ENCODE measurements around the gene ZNF787. TPM values are rescaled to one million over a fixed set of nuclear protein-coding genes. Genes with fewer than 3 reads are reported as not detected.

Gene ZNF787
- total and polyA plus RNA-seq, 2 of the 8 experiments (the other 6 are each of a cell fraction or from before 2014, with no cell fraction given): 19.7 to 56.0 TPM

GRCh38 chr19:56053596-56053995 lies 67.5 kb downstream of the ZNF787 start:
- no peaks in the 10 kb centered on the region for H3K79me2 ChIP-seq (ENCODE audit: control insufficient read depth in 1 of 2, insufficient read depth in 2 of 2, low read length in 2 of 2)
- H3K23me2 ChIP-seq (ENCODE audit: low read depth, low read length): no peaks in the 10 kb centered on the region
- H3K14ac ChIP-seq (ENCODE audit: insufficient read length): no peak overlapping the region
- H2BK120ac ChIP-seq (replicated peaks; ENCODE audit: low read depth, low read length): no peak overlapping the region
- no peaks in the 10 kb centered on the region for H3K27me3 ChIP-seq (replicated peaks in 1 of 4; ENCODE audit: control insufficient read depth in 3 of 4, extremely low read depth in 1 of 4, insufficient read depth in 3 of 4, low read length in 3 of 4)
- H3K9ac ChIP-seq (replicated peaks in 1 of 4; ENCODE audit: extremely low read depth in 1 of 4, low read depth in 3 of 4, low read length in 3 of 4): no peak overlapping the region
- no peak overlapping the region for H3K4me2 ChIP-seq (ENCODE audit: insufficient read depth in 1 of 2, low read depth in 2 of 2, low read length in 2 of 2)
- H3K36me3 ChIP-seq (ENCODE audit: control insufficient read depth in 2 of 4, insufficient read depth in 4 of 4, low read length in 3 of 4): no peaks in the 10 kb centered on the region
- CTCF ChIA-PET (ENCODE audit: partially characterized antibody): interaction anchor here (1.5 kb wide), 2 partner anchors 12 to 122 kb away, joined by 3 to 5 read pairs; partner anchors contain the start of gene GALP
- H3K4me1 ChIP-seq (replicated peaks in 1 of 4; ENCODE audit: control insufficient read depth in 3 of 4, insufficient read depth in 4 of 4, low read length in 3 of 4): no peaks in the 10 kb centered on the region
- no peak overlapping the region for H4K8ac ChIP-seq (ENCODE audit: extremely low read depth, insufficient read depth, low read length)
- H4K91ac ChIP-seq (replicated peaks; ENCODE audit: insufficient read length, low read length): no peak overlapping the region
- H3K18ac ChIP-seq (ENCODE audit: extremely low read depth, low read length): no peak overlapping the region
- H2BK5ac ChIP-seq (ENCODE audit: low read depth, low read length): no peak overlapping the region
- H3K4me3 ChIP-seq (ENCODE audit: extremely low read depth in 1 of 4, insufficient read depth in 2 of 4, low read depth in 3 of 4, low read length in 4 of 4): no peak overlapping the region
- no peak for TF ChIP-seq SIX5 (IDR thresholded peaks at IDR 0.05; ENCODE audit: low read depth, low read length)
- no peak for TF ChIP-seq RBBP5 (IDR thresholded peaks at IDR 0.05; ENCODE audit: borderline replicate concordance, low read depth, low read length)
- FAIRE-seq: no peak
- WGBS, 2 experiments (ENCODE audit: extremely low coverage in 1 of 2, insufficient coverage in 1 of 2, insufficient read length in 1 of 2, insufficient replicate concordance in 2 of 2, low coverage in 1 of 2, low lambda C conversion rate in 2 of 2, missing lambda C conversion rate in 1 of 2): 86% methylated on average over 11 of the region's 18 CpGs; no CpG with 5 or more reads in 1 of the 2 experiments
- POLR2A ChIA-PET (ENCODE audit: partially characterized antibody): no interaction called here
- H3K27ac ChIP-seq (ENCODE audit: low read depth, low read length): no peak overlapping the region
- peaks cover 50 to 75% of the 10 kb centered on the region in 2 experiments for H3K9me3 ChIP-seq (ENCODE audit: insufficient read depth in 2 of 2, low read depth in 1 of 2, low read length in 1 of 2)
- no peak overlapping the region for H2BK15ac ChIP-seq (ENCODE audit: low read length)
- DNase-seq (ENCODE audit: low read depth in 1 of 2, low spot score in 2 of 2): no peak
- no peaks in the 10 kb centered on the region for H3K79me1 ChIP-seq (ENCODE audit: low read depth, low read length)
- H3K23ac ChIP-seq (ENCODE audit: insufficient read length): no peak overlapping the region
- H3K56ac ChIP-seq (replicated peaks; ENCODE audit: insufficient read length, low read depth, low read length): no peak overlapping the region
- no peak overlapping the region for H2AK5ac ChIP-seq (ENCODE audit: low read depth, low read length)
- H2AFZ ChIP-seq (ENCODE audit: low read length): no peak overlapping the region
- H2BK20ac ChIP-seq (ENCODE audit: low read length): no peak overlapping the region
- H4K20me1 ChIP-seq (replicated peaks in 1 of 2; ENCODE audit: control insufficient read depth in 1 of 2, insufficient read depth in 2 of 2, low read length in 2 of 2): no peaks in the 10 kb centered on the region
- no peak overlapping the region for H2BK12ac ChIP-seq (ENCODE audit: low read depth, low read length)
- H3K4ac ChIP-seq (replicated peaks; ENCODE audit: insufficient read length, low read depth, low read length): no peak overlapping the region
- no peak overlapping the region for H4K5ac ChIP-seq (ENCODE audit: insufficient read length, low read depth, low read length)

Small RNAs within 50 kb of the gene (small RNA-seq; reads per million reads assigned to genes)
- not detected for gene AC024580.2 (ENCODE audit: insufficient read depth)
- not detected for gene RF00019 (ENCODE audit: insufficient read depth)

Other genes with a start within 250 kb of the ZNF787 start
- gene NLRP13, start 189.0 kb downstream of the ZNF787 start, total RNA-seq (2021; fragmentation: NEBNext Ultra II Directional; extraction: Animal tissue kit (Norgen Biotek cat#: 25700)): not detected in 2 replicates
- gene NLRP13, start 189.0 kb downstream of the ZNF787 start, polyA plus RNA-seq (2011; rRNA removed): not detected in 2 replicates
- not detected in 2 replicates for gene NLRP8, start 173.5 kb downstream of the ZNF787 start, total RNA-seq (2021; fragmentation: NEBNext Ultra II Directional; extraction: Animal tissue kit (Norgen Biotek cat#: 25700))
- not detected in 2 replicates for gene NLRP8, start 173.5 kb downstream of the ZNF787 start, polyA plus RNA-seq (2011; rRNA removed)
- gene NLRP5, start 134.5 kb downstream of the ZNF787 start, total RNA-seq (2021; fragmentation: NEBNext Ultra II Directional; extraction: Animal tissue kit (Norgen Biotek cat#: 25700)): not detected in 2 replicates
- gene NLRP5, start 134.5 kb downstream of the ZNF787 start, polyA plus RNA-seq (2011; rRNA removed): not detected in 2 replicates
- 46.9 and 49.5 TPM in 2 replicates for gene ZNF444, start 20.0 kb upstream of the ZNF787 start, total RNA-seq (2021; fragmentation: NEBNext Ultra II Directional; extraction: Animal tissue kit (Norgen Biotek cat#: 25700))
- 54.5 and 87.3 TPM in 2 replicates for gene ZNF444, start 20.0 kb upstream of the ZNF787 start, polyA plus RNA-seq (2011; rRNA removed)
- gene GALP, start 54.7 kb upstream of the ZNF787 start, total RNA-seq (2021; fragmentation: NEBNext Ultra II Directional; extraction: Animal tissue kit (Norgen Biotek cat#: 25700)): not detected in 2 replicates
- 0.14 and 0.19 TPM in 2 replicates for gene GALP, start 54.7 kb upstream of the ZNF787 start, polyA plus RNA-seq (2011; rRNA removed)
- not detected in 2 replicates for gene ZSCAN5B, start 76.5 kb upstream of the ZNF787 start, total RNA-seq (2021; fragmentation: NEBNext Ultra II Directional; extraction: Animal tissue kit (Norgen Biotek cat#: 25700))
- 0.03 TPM in 1 of 2 replicates, not detected in the other for gene ZSCAN5B, start 76.5 kb upstream of the ZNF787 start, polyA plus RNA-seq (2011; rRNA removed)
- not detected in 2 replicates for gene ZSCAN5C, start 81.0 kb upstream of the ZNF787 start, total RNA-seq (2021; fragmentation: NEBNext Ultra II Directional; extraction: Animal tissue kit (Norgen Biotek cat#: 25700))
- not detected in 2 replicates for gene ZSCAN5C, start 81.0 kb upstream of the ZNF787 start, polyA plus RNA-seq (2011; rRNA removed)
- not detected in 2 replicates for gene EDDM13, start 151.5 kb upstream of the ZNF787 start, total RNA-seq (2021; fragmentation: NEBNext Ultra II Directional; extraction: Animal tissue kit (Norgen Biotek cat#: 25700))
- not detected in 2 replicates for gene EDDM13, start 151.5 kb upstream of the ZNF787 start, polyA plus RNA-seq (2011; rRNA removed)
- 11.0 and 15.0 TPM in 2 replicates for gene ZSCAN5A, start 193.5 kb upstream of the ZNF787 start, total RNA-seq (2021; fragmentation: NEBNext Ultra II Directional; extraction: Animal tissue kit (Norgen Biotek cat#: 25700))
- gene ZSCAN5A, start 193.5 kb upstream of the ZNF787 start, polyA plus RNA-seq (2011; rRNA removed): 8.6 and 12.4 TPM in 2 replicates

Measured in H1 (cell line).